GM19452 (cell line): ENCODE measurements around the gene FCER1G.

Source experiments
- ATAC-seq: cut with Tn5 transposase; IDR thresholded peaks from one replicate; pipeline ENCODE4 v1.9.1; 2021; ENCODE audit not compliant: unreplicated experiment

FCER1G gene

GRCh38 chr1:161187311-161187710 is 27.8 kb upstream of the FCER1G start:
- ATAC-seq, result no peak

GRCh38 chr1:161188381-161188780 is 26.7 kb upstream of the FCER1G start:
- no peak for ATAC-seq

- no peak for ATAC-seq
Observed at GRCh38 chr1:161189036-161189435, 26.1 kb upstream of the FCER1G start.

DNA sequence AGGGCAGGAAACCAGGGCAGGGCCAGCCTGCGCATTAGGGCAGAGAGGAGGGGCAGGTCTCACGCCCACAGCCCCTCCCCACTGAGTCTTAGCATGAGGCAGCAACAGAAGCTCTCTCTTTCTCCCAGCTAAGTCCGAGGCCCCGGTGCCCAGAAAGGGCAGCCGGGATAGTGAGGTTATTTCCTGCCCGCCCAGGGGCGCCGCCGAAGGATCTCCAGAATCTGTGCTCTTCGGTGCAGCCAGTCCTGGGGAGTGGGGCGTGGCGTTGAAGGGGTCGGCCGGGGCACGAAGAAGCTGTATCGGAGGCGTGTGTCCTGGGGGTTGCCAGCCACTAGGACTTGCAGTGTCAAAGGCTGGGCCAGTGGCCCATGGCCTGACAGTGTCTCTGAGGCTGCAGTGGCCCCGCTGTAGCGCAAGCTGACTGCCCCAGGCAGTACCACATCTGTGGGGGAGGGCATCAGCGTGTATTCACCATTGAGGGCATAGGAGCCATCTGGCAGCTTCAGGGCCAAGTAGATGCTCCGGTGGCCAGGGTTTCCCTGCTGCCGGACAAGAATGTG is 24.1 kb upstream of the FCER1G start:
- ATAC-seq, result no peak

- ATAC-seq, result no peak
Observed at GRCh38 chr1:161191971-161192370, 23.1 kb upstream of the FCER1G start.

- ATAC-seq, result peak; percentile 57
Observed at GRCh38 chr1:161192476-161193465, 22.3 kb upstream of the FCER1G start.

- ATAC-seq, result no peak
Observed at GRCh38 chr1:161193561-161194235, 21.4 kb upstream of the FCER1G start.

GRCh38 chr1:161195171-161195570 is 19.9 kb upstream of the FCER1G start:
- no peak for ATAC-seq

GRCh38 chr1:161196111-161196510 is 19.0 kb upstream of the FCER1G start:
- ATAC-seq, result no peak

GRCh38 chr1:161196521-161197451 is 18.3 kb upstream of the FCER1G start:
- ATAC-seq, result no peak

- ATAC-seq, result no peak
Observed at GRCh38 chr1:161197560-161198193, 17.4 kb upstream of the FCER1G start.

DNA sequence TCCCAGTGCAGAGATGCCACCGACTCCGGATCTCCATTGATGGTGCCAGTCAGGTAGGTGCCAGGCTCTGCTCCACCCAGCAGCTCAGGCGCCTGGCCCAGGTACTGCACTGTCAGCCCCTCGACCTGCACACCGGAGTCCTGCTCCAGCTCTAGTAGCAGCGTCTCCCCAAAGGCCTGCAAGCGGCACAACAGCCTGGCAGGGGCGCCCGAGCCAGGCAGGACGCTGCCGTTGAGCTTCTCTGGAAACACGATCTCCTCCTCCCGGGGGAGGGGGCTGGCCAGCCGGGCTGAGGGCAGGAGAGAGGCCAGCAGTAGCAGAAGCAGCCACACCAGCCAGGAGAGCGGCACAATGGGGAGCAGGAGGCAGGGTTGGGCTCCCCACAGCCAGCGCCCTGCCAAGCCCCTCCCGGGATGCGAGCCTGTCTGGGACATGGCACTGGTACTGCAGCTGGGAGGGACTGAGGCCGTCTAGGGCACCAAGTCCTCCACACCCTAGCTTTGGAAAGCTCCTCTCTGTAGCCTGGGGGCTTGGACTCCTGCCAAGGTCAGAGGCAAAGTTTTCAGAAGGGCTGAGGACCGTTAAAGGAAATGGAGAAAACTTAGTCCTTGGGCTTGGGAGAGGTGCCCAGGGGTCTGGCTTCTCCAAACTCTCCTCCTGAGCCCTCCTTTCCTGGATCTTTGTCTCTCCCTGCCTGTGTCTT is 16.8 kb upstream of the FCER1G start:
- ATAC-seq, result no peak

- no peak for ATAC-seq
Observed at GRCh38 chr1:161198897-161199431, 16.1 kb upstream of the FCER1G start, which contains the start of gene ADAMTS4. Gene ADAMTS4, minus strand, starts transcription at chr1:161199054. Its CDS starts 427 bp downstream, at chr1:161198627.

DNA sequence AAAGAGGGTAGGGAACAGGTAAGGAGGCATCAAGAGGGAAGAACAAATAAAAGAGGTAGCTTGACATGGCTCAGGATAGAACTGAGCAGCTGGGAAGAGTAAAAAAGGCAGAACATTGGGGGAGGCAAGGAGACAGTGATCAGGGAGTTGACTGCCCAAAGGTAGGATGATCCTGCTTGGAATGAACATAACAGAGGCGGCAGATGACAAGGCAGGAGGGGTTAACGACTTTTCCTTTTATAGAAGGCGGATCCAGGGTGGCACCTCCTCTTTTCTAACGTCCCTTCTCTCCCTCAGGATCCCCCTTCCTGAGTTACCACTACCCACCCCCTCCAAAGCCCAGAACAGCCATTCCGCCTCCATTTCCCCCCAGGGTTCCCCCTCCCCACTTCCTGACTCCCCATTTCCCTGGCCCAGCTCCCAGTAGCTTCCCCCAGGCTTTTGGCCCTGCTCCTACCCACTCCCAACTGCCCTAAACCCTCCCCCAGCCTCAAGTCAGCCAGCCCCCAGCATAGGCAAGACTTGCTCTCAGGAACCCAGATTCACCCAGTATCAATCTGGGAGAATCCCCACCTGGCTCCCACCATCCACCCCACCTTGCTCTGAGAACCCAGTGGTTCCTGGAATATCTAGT is 15.5 kb upstream of the FCER1G start:
- no peak for ATAC-seq

- no peak for ATAC-seq
Observed at GRCh38 chr1:161200421-161200991, 14.6 kb upstream of the FCER1G start.

DNA sequence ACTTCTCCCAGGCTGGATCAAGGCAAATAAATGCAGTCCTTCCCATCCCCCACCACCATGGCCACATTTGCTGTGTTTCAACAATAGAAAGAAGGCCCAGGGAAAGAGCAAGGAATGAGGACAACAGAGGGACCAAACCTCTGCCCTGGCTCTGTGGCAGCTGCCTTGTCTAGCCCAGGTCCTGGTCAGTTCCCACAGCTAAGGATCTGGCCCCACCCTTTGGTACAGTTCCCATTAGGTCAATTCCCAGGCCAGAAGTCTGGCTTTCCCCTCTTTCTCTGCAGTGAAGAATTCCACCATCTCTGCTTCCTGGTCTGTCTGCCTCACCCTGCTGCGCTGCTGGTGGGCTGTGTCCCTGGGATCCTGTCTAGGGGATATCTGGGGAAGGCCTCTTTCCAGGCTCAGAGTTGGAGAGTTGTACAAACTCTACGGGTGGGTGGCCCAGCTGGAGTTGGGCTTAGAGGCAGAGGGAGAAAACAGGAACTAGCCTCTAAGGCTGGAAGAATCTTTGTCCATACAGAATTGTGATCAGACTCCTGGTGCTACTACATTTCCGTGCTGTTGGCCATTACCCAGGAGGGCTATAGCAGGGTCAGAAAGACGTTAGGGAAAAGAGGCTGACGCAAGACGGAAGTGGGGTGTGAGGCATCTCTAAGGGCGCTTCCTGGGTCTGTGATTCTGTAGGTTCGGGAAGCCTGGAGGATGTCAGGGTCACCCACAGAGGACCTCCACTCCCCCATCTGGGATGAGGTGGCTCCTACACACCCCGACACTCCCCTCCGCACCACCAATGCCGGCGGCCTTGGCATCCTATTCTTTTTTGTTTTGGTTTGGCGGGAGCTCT is 13.9 kb upstream of the FCER1G start:
- ATAC-seq, result no peak
